GM19324 (cell line): ENCODE results near the gene TNNC1.

Source experiments
- ATAC-seq: cut with Tn5 transposase; IDR thresholded peaks from one replicate; pipeline ENCODE4 v1.9.1; 2021; ENCODE audit warnings: mild to moderate bottlenecking, moderate library complexity; ENCODE audit not compliant: unreplicated experiment, low FRiP score

TNNC1 gene

DNA sequence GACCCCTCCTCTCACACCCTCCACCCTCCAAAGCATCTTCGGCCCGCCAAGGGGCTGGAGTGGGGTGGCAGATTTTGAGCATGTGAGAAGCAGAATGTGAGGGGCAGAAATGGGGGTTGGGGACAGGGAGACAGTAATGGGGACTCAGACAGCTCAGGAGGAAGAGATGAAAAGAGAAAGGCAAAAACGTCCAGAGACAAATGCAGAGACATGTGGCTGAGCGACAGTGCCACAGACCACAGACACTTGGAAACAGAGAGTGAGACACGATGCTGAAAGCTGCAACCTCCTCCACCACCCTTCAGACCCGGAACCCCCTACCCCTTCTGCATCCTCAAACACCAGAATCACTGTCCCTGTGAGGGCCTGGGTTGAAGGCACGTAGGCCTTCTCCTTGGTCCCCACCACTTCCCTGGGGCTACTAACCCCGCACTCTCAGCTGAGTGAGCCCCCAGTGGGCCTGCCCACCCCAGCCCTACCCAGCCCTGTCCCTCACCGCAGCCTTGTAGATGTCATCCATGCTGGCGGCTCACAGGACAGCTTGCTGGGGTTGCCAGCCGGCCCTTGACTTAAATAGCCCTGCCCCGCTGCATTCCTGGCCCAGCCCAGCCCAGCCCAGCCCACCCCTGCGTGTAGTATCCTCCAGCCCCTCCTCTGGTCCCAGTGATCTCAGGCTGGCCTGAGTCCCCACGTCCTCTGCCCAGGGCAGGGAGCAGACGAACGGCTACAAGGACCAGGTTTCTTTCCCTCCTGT, at the start of gene TNNC1:
TSS of gene TNNC1 (minus strand) at position 546 of the 754 bp plus-strand sequence. CDS start at position 520, 26 bp downstream.
- no peak for ATAC-seq

DNA sequence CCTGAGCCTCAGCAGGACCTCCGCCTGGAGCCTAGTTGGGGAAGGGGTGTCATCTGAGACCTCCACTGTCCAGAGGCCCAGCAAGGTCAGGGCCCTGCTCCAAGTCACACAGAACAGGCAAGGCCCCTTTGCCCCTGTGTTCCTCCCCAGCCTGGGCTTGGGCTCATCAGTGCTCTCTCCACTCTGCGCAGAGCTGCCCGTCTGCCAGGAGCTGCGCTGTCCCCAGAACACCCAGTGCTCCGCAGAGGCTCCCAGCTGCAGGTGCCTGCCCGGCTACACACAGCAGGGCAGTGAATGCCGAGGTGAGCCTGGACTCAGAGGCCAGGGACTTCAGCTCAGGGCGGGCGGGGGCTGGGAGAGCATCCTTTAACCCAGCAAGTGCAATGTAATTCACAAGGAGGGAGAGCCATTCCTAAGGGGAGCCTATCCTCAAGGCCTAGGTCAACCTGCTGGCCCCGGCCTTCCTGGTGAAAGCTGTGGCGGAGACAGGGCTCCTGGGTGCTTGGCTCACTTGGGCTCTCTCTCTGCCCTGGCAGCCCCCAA, 49.0 kb upstream of the TNNC1 start:
- no peak for ATAC-seq

DNA sequence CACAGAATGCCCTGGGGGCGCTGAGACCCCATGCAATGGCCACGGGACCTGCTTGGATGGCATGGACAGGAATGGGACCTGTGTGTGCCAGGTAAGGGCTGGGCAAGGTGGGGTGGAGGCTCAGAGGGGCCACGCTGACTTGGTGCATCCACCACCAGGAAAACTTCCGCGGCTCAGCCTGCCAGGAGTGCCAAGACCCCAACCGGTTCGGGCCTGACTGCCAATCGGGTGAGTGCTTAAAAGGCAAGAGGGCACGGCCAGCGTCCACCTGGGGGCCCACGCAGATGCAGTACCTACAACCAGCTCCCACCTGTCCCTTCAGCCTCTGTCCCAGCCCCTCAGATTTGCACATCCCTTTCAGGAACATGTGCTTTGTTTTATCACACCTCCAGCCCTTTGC, 48.2 kb upstream of the TNNC1 start:
- ATAC-seq: no peak

DNA sequence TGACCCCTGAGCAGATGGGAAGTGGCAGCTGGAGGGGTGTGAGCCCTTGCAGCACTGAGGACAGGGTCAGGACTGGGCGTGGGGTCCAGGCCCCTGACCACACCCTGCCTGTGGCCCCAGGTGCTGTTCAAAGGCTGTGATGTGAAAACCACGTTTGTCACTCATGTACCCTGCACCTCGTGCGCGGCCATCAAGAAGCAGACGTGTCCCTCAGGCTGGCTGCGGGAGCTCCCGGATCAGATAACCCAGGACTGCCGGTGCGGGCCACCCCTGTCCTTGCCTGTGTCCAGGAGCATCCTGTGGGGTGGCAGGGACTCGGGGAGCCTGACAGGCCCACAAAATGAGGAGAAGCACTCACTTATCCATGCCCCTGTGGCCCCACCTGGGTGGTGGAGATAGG, 47.2 kb upstream of the TNNC1 start:
- no peak for ATAC-seq

DNA sequence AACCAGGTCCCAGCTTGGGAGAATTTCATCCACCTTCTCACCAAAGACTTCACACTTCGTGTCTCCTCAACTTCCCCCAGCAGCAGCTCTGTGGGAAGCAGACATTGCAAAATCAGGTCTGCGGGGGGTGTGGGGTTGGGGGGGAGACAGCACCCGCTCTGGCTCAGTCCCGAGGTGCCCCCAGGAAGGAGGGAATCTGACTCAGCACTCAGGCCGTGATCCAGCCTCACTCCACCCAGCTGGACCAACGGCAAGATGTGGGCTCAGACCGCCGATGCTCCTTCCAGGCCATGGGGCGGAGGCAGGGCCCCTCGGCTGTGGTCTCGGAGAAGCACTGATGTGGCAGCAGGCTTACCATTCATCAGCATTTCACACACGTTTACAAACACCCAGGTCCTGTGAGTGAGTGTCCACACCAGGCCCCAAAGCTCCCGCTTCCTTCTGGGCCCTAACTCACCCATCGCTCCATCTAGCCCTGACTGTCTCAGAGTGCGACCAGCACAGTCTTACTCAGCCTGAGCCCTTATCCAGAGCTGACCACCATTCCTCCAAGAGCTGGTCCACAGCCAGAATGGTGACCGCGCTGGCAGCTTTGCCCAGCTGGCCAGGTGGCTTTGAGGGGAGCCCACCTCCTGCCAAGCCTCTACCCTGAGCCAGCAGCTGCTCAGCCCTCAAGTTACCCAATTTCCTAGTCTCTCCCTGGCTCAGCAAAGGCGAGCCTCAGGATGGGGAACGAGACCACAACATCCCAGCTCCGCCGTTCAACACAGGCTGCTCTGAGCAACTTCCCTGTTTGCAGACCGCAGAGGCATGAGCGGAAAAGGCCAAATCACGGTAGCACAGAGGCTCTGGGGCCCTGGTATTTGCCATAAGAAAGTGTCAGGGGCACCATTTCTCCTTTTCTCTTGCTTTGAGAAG, 44.6 kb upstream of the TNNC1 start:
- ATAC-seq: no peak

DNA sequence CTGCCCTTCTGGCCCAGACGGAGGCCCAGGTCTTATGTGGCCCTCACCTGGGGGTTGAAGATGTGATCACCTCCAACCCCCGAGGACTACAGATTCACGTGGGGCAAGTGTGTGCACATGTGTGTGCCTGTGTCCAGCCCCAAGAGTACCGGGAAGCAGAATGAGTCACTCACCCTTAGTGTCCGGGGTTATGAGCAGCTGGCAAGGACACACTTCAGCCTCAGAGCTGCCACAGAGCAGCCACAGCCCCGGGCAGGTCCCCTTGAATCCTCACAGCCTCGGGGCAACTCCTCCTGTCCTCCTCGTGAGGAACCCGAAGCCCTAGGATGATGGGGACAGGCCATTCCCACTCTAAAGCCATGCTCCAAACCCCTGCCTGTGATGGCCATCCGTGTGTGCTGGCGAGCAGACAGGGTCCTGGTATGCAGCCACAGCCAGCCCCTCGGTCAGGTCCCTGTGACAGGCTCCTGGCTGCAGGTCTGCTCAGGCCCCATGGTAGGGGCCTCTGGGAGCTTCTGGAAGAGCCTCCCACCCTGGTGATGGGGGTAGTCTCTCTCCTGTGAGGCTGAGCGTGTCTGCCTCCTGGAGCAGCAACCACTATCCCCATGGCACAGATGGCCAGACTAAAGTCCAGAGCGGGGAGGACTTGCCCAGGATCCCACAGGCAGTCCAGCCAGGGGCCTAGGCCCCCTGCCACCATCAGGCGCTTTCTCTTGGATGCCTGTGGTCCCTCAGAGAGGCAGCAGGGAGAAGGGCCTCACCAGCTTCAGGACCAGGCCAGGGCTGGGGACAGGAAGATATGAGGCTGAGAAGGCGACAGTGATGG, 42.1 kb upstream of the TNNC1 start:
- ATAC-seq: no peak

DNA sequence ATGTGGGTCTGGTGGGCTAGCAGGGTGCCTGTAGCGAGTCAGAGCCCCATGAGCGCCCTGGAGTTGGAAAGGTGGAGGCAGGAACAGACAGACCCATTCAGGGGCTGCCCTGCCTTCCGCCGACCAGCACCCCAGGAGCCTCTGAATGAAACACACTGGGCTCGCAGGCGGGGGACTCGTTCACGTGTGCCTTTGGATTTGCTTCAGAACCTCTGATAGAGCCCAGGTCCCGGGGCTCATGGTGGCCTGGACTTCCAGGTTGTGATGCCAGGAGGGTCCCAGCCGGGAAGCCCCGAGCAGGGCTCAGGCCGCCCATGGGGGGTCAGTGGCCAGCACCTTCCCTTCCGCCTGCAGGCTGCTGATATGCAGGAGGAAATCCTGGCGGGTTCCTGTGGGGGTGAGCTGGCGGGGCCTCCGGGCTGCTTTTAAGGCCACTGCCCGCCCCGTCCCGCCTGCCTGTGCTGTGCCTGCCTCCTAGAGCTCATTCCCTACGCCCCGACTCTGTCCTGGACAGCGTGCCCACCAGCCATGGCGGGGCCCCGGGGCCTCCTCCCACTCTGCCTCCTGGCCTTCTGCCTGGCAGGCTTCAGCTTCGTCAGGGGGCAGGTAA, 41.1 kb upstream of the TNNC1 start, which contains the start of gene STAB1:
TSS of gene STAB1 (plus strand) at position 453 of the 610 bp plus-strand sequence. CDS start at position 529, 76 bp downstream.
- ATAC-seq: no peak

DNA sequence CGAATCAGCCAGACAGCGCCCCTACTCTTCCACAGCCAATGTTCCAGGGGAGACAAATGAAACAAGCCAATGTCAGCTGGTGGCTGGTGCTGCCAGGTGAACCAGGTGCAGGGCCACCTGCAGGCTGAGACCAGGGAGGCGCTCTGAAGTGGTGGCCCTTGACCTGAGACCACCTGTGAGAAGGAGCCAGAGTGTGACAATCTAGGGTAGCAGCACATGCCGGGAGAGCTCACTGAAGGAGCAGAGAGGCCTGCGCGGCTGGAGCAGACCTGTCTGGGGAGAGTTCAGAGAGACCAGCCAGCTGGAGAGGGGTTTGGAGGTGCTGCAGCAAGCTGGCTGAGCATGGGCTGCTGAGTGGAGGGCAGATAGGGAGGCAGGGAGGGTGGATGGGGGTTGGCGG, 40.6 kb upstream of the TNNC1 start:
- no peak for ATAC-seq

DNA sequence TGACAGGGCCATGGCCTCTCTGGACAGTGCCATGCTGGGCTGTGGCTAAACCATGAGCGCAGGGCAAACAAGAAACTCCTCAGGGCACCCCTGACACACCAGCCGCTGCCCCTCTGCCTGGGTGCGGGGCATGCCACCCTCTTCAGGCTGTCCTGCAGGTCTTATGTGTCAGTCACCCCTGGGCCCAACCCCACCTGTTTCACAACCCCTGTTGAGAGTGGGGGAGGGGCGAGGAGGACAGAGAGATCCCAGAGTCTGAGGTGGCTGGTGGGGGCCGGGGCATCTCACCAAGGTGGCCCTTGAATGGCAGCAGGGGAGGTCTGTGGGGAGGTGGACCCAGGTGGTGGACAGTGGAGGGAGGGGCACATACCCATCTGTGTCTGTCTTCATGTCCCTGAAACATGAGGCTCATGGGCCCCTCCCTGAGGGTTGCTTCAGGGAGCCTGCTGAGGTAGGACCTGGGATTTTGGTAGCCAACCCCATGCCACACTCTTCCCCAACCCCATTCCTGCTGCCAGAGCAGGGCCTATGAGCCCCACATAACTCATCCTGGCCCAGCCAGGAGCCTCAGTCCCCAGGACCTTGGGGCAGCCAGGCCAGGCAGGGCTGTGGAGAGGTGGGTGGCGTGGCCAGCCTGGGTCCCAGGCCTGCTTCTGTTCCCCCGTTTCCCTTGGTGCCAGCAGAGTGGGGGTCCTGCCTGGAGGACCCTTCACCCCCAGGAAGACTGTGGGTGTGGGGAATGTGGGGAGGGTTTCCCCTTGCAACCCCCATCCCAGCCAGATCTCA, 39.6 kb upstream of the TNNC1 start:
- ATAC-seq: no peak

DNA sequence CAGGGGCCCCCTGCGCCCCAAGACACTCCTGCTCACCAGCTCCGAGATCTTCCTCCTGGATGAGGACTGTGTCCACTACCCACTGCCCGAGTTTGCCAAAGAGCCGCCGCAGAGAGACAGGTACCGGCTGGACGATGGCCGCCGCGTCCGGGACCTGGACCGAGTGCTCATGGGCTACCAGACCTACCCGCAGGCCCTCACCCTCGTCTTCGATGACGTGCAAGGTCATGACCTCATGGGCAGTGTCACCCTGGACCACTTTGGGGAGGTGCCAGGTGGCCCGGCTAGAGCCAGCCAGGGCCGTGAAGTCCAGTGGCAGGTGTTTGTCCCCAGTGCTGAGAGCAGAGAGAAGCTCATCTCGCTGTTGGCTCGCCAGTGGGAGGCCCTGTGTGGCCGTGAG, 38.2 kb upstream of the TNNC1 start:
- ATAC-seq: no peak

DNA sequence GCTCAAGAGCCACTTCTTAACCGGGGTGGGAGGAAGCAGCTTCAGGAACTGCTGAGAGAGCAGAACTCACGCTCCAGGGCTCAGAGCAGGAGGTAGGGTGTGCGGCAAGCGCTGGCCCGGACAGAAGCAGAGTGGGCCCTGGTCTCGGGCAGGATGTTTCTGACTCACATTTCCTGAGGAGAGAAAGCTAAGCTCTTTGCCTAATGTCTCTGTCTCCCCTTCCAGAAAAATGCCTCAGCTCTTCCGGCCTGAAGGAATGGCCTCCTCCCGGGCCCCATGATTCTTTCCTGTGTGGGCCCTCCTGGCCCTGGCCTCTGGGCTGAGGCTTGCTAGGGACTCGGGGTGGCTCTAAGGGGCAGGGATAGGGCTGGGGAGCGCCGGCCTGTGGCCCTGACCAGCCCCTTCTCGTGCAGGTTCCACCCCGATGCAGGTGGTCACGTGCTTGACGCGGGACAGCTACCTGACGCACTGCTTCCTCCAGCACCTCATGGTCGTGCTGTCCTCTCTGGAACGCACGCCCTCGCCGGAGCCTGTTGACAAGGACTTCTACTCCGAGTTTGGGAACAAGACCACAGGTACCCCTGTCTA, 37.2 kb upstream of the TNNC1 start:
- ATAC-seq: no peak

DNA sequence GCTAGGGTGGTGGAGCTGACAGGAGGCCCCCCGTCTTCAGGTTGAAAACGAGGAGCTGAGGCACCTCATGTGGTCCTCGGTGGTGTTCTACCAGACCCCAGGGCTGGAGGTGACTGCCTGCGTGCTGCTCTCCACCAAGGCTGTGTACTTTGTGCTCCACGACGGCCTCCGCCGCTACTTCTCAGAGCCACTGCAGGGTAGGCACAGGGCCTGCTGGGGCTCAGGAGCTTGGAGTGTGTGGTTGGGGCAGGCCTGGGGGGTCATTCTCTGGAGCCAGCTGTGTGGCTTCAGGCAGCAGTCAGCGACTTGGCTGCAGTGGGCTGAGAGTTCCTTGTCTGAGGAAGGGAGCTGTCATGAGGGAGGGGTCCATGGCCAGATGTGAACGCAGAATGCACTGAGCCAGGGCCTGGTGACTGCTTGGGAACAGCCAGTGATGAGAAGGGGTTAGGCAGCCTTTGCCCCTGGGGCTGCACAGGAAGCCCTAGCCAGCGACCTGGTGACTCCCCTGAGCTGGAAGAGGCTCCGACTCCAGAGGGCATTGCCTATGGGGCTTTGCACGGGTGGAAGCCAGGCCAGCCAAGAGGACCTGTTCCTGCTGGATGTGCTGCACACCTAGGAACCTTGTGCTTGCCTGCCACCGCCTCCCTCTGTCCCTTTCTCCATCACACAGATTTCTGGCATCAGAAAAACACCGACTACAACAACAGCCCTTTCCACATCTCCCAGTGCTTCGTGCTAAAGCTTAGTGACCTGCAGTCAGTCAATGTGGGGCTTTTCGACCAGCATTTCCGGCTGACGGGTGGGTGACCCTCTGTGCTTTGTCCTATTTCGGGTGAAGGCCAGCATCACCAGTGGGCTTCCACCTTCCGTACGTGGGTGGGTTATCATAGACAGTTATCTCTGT, 36.4 kb upstream of the TNNC1 start:
- ATAC-seq: no peak

DNA sequence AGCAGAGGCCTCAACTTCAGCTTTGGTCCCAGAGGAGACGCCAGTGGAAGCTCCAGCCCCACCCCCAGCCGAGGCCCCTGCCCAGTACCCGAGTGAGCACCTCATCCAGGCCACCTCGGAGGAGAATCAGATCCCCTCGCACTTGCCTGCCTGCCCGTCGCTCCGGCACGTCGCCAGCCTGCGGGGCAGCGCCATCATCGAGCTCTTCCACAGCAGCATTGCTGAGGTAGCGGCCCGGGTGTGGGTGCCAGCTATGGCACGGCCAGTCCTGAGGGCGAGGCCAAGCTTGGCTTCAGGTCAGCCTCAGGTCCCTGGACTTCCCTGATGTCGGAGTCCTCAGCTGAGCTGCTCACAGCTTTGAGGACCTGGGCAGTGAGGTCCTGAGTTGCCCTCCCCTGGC, 35.6 kb upstream of the TNNC1 start:
- ATAC-seq: no peak

DNA sequence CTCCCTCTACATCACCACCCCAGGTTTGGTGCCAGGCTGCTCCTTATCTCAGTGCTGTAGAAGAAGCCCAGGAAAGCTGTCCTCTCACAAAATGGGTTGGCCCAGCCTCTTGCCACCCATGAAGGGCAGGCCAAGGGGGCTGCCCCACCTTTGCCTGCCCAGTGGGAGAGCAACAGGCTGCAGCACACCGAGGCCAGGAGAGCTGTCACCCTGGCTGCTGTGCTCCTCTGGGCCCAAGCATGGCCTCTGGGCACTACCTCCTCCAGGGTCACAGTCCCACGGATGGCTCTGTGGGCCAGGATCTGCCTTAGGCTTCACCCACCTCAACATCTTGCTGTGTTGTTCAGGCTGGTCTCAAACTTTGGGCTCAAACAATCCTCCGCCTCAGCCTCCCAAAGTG, 34.9 kb upstream of the TNNC1 start:
- no peak for ATAC-seq

DNA sequence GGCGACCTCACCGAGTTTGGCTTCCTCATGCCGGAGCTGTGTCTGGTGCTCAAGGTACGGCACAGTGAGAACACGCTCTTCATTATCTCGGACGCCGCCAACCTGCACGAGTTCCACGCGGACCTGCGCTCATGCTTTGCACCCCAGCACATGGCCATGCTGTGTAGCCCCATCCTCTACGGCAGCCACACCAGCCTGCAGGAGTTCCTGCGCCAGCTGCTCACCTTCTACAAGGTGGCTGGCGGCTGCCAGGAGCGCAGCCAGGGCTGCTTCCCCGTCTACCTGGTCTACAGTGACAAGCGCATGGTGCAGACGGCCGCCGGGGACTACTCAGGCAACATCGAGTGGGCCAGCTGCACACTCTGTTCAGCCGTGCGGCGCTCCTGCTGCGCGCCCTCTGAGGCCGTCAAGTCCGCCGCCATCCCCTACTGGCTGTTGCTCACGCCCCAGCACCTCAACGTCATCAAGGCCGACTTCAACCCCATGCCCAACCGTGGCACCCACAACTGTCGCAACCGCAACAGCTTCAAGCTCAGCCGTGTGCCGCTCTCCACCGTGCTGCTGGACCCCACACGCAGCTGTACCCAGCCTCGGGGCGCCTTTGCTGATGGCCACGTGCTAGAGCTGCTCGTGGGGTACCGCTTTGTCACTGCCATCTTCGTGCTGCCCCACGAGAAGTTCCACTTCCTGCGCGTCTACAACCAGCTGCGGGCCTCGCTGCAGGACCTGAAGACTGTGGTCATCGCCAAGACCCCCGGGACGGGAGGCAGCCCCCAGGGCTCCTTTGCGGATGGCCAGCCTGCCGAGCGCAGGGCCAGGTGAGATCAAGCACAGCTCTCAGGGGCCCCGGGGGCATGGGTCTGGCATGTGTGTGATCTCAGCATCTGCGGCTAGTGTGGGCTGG, 34.2 kb upstream of the TNNC1 start:
- ATAC-seq: no peak

DNA sequence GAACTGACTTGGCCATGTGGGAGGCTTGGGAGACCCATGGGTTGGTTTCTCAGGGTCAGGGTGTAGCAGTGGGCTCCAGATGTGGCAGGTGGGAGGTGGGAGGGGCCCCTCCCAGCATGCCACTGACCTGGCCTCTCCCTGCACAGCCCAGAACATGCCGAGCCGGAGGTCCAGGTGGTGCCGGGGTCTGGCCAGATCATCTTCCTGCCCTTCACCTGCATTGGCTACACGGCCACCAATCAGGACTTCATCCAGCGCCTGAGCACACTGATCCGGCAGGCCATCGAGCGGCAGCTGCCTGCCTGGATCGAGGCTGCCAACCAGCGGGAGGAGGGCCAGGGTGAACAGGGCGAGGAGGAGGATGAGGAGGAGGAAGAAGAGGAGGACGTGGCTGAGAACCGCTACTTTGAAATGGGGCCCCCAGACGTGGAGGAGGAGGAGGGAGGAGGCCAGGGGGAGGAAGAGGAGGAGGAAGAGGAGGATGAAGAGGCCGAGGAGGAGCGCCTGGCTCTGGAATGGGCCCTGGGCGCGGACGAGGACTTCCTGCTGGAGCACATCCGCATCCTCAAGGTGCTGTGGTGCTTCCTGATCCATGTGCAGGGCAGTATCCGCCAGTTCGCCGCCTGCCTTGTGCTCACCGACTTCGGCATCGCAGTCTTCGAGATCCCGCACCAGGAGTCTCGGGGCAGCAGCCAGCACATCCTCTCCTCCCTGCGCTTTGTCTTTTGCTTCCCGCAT, 33.4 kb upstream of the TNNC1 start:
- ATAC-seq: no peak
